RWPE2 (cell line): Measurements from ENCODE around the gene GPR84.

Source experiments
- ATAC-seq: fragments of 200-7000 bp; cut with Tn5 transposase; 3 replicates; pipeline ENCODE4 v1.9.1; 2021; ENCODE audit warnings: low read depth
- DNase-seq: peaks from one replicate; pipeline ENCODE4 v3.0.0-alpha.2; 2020; ENCODE audit warnings: low spot score
- H3K27ac ChIP-seq: fragments of 450-650 bp; 2 replicates; pipeline ENCODE4 v1.5.1; 2017; ENCODE audit warnings: mild to moderate bottlenecking; ENCODE audit not compliant: poor library complexity, severe bottlenecking
- H3K27me3 ChIP-seq: fragments of 250-450 bp; sonication (Bioruptor Pico); 2 replicates; pipeline ENCODE4 v1.5.1; 2021; ENCODE audit warnings: mild to moderate bottlenecking, moderate library complexity; ENCODE audit not compliant: insufficient read depth, poor library complexity, severe bottlenecking
- H3K36me3 ChIP-seq: fragments of 250-450 bp; sonication (Bioruptor Pico); 2 replicates; pipeline ENCODE4 v1.5.1; 2020; ENCODE audit warnings: low read depth, mild to moderate bottlenecking, moderate library complexity
- H3K4me1 ChIP-seq: fragments of 250-450 bp; sonication (Bioruptor Pico); 2 replicates; pipeline ENCODE4 v1.5.1; 2021; ENCODE audit warnings: mild to moderate bottlenecking, moderate library complexity; ENCODE audit not compliant: insufficient read depth, poor library complexity, severe bottlenecking
- H3K4me3 ChIP-seq: fragments of 250-450 bp; sonication (Bioruptor Pico); 2 replicates; pipeline ENCODE4 v1.5.1; 2021; ENCODE audit warnings: mild to moderate bottlenecking, moderate library complexity; ENCODE audit not compliant: severe bottlenecking
- H3K9me3 ChIP-seq: fragments of 250-450 bp; sonication (Bioruptor Pico); 2 replicates; pipeline ENCODE4 v1.5.1; 2021; ENCODE audit warnings: mild to moderate bottlenecking, moderate library complexity; ENCODE audit not compliant: severe bottlenecking
- TF ChIP-seq, protein P1 (sequence below): fragments of 450-650 bp; IDR thresholded peaks from one replicate; pipeline ENCODE4 v1.5.1; 2017; ENCODE audit warnings: mild to moderate bottlenecking, moderate library complexity; ENCODE audit not compliant: poor library complexity, severe bottlenecking

GPR84 gene

GRCh38 chr12:54387114-54387467, 22.8 kb upstream of the GPR84 start:
- H3K36me3 ChIP-seq, result peaks cover 20% of the 10 kb centered on the region

GRCh38 chr12:54386403-54387113, 22.3 kb upstream of the GPR84 start:
- Histone ChIP-seq H3K27ac (no peak overlapping the region), H3K36me3 (peaks cover 26% of the 10 kb centered on the region), H3K27me3 (no peaks in the 10 kb centered on the region), H3K9me3 (no peaks in the 10 kb centered on the region), H3K4me1 (peaks cover 39% of the 10 kb centered on the region), H3K4me3 (no peak overlapping the region)
- no peak for DNase-seq
- ATAC-seq, result no peak
- TF ChIP-seq, protein P1, sequence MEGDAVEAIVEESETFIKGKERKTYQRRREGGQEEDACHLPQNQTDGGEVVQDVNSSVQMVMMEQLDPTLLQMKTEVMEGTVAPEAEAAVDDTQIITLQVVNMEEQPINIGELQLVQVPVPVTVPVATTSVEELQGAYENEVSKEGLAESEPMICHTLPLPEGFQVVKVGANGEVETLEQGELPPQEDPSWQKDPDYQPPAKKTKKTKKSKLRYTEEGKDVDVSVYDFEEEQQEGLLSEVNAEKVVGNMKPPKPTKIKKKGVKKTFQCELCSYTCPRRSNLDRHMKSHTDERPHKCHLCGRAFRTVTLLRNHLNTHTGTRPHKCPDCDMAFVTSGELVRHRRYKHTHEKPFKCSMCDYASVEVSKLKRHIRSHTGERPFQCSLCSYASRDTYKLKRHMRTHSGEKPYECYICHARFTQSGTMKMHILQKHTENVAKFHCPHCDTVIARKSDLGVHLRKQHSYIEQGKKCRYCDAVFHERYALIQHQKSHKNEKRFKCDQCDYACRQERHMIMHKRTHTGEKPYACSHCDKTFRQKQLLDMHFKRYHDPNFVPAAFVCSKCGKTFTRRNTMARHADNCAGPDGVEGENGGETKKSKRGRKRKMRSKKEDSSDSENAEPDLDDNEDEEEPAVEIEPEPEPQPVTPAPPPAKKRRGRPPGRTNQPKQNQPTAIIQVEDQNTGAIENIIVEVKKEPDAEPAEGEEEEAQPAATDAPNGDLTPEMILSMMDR, result no peak

More at GRCh38 chr12:54387114-54387467, 22.8 kb upstream of the GPR84 start:
- peak overlapping the region; percentile 67 for H3K27ac ChIP-seq
- H3K9me3 ChIP-seq, result no peaks in the 10 kb centered on the region
- TF ChIP-seq, protein P1, result no peak
- ATAC-seq (no peak), DNase-seq (no peak)
- H3K4me1 ChIP-seq, result peaks cover 39% of the 10 kb centered on the region
- H3K27me3 ChIP-seq, result no peaks in the 10 kb centered on the region
- no peak overlapping the region for H3K4me3 ChIP-seq

GRCh38 chr12:54385251-54385914, 21.1 kb upstream of the GPR84 start:
- ATAC-seq (no peak), DNase-seq (no peak)
- TF ChIP-seq, protein P1, result no peak
- Histone ChIP-seq H3K9me3 (no peaks in the 10 kb centered on the region), H3K4me1 (peaks cover 39% of the 10 kb centered on the region), H3K27me3 (no peaks in the 10 kb centered on the region), H3K27ac (no peak overlapping the region), H3K4me3 (no peak overlapping the region), H3K36me3 (peaks cover 34% of the 10 kb centered on the region)

GRCh38 chr12:54384591-54385041, 20.3 kb upstream of the GPR84 start, which contains the start of gene ZNF385A:
ZNF385A (minus strand) TSS chr12:54384733; CDS start chr12:54384514, 219 bp downstream.
- peak within 1 kb of the TSS; percentile 33 for H3K27ac ChIP-seq
- H3K4me3 ChIP-seq, result no peak within 1 kb of the TSS
- H3K4me1 ChIP-seq, result peaks cover 32% of the 10 kb centered on the region
- no peaks in the 10 kb centered on the region for H3K9me3 ChIP-seq
- DNase-seq (no peak), ATAC-seq (no peak)
- no peaks in the 10 kb centered on the region for H3K27me3 ChIP-seq
- peaks cover 42% of the 10 kb centered on the region for H3K36me3 ChIP-seq
- TF ChIP-seq, protein P1, result no peak
